Fibroblast of the aortic adventitia (primary cell): ENCODE measurements around the gene COX14. TPM values are rescaled to one million over a fixed set of nuclear protein-coding genes. Genes with fewer than 3 reads are reported as not detected.

Experiments used
- DNase-seq: peaks from one replicate; pipeline ENCODE4 v3.0.0-alpha.2; 2010; ENCODE audit warnings: low read depth
- H3K4me3 ChIP-seq: 2 replicates; pipeline ENCODE4 v1.5.1; 2011; ENCODE audit warnings: low read depth, mild to moderate bottlenecking, control low read depth, low read length, moderate library complexity
- total RNA-seq: library from RNA; depleted of rRNA; stranded (reverse); fragments of >200 nt; gene quantifications from 2 replicates; pipeline ENCODE4 v1.2.3, GENCODE V29; 2012; ENCODE audit warnings: low replicate concordance
- TF ChIP-seq, protein P1 (sequence below): IDR thresholded peaks from 2 replicates; pipeline ENCODE4 v1.5.1; 2011; ENCODE audit warnings: mild to moderate bottlenecking, low read length, control low read depth, inconsistent platforms; ENCODE audit not compliant: insufficient read depth

COX14 gene
- total RNA-seq, 1 donor: 36.4 TPM

DNA sequence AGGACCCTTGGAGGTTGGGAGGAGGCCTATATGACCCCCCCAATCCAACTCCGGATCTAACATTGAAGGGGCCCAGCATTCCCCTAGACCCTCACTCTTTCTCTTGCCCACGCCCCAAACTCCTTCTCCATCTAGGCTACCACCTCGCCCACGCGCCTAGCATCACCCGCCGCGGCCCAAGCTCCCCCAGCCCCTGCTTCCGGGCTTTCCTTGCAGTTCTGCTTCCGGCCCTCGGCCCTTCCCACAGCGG is 54.7 kb downstream of the COX14 start:
- no peak for DNase-seq
- TF ChIP-seq, protein P1, sequence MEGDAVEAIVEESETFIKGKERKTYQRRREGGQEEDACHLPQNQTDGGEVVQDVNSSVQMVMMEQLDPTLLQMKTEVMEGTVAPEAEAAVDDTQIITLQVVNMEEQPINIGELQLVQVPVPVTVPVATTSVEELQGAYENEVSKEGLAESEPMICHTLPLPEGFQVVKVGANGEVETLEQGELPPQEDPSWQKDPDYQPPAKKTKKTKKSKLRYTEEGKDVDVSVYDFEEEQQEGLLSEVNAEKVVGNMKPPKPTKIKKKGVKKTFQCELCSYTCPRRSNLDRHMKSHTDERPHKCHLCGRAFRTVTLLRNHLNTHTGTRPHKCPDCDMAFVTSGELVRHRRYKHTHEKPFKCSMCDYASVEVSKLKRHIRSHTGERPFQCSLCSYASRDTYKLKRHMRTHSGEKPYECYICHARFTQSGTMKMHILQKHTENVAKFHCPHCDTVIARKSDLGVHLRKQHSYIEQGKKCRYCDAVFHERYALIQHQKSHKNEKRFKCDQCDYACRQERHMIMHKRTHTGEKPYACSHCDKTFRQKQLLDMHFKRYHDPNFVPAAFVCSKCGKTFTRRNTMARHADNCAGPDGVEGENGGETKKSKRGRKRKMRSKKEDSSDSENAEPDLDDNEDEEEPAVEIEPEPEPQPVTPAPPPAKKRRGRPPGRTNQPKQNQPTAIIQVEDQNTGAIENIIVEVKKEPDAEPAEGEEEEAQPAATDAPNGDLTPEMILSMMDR: no peak
- peak overlapping the region; percentile 85 for H3K4me3 ChIP-seq

DNA sequence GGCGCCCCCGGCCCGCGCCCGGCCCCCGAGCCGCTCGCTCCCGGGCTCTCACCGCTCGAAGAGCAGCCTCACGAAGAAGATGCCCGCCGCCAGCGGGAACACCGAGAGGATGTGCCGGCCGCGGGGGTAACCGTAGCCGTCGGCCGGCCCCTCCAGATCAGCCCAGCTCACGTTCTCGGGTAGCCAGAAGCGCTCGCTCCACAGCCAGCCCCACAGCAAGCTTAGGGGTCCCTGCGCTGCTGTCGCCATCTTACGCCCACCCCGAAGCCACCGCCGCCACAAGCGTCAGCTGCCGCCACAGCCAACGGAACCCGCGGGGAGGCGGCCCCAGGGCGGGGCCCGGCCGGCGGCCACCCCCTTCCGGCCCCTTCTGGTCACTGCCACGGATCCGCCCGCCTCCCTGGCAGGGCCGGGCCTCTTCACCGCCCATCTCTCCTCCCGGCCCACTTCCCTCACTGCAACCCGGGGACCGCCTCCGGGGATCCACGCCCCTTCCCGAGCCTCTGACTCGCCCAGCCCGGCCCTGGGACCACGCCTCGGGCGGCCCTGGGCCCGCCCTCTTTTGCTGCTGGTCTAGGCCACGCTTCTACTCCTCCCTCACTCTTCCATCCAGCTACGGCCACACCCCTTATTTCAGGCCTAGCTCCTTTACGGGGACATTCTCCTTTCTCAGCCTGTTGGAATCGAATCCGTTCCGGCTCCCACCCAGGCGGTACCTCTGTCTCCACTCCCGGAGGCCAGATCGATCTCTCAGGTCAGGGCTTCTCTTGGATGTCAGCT is 55.2 kb downstream of the COX14 start, which contains the start of gene CERS5:
Gene CERS5, minus strand, starts transcription at position 321 of the 780 bp plus-strand sequence. Its CDS starts 72 bp downstream, at position 249.
- TF ChIP-seq, protein P1: peak; percentile 11
- H3K4me3 ChIP-seq: peak within 1 kb of the TSS; percentile 85
- peak; percentile 97 for DNase-seq

Other genes with a start within 250 kb of the COX14 start
- 12.9 and 13.8 TPM in 2 replicates for gene FAIM2, start 208.3 kb upstream of the COX14 start, total RNA-seq
- not detected in 2 replicates for gene AQP2, start 161.5 kb upstream of the COX14 start, total RNA-seq
- 0.72 and 2.4 TPM in 2 replicates for gene AQP5, start 150.4 kb upstream of the COX14 start, total RNA-seq
- 0.09 TPM in 1 of 2 replicates, not detected in the other for gene AQP6, start 139.3 kb upstream of the COX14 start, total RNA-seq
- 18.6 and 88.1 TPM in 2 replicates for gene RACGAP1, start 86.7 kb upstream of the COX14 start, total RNA-seq
- 4.9 and 5.2 TPM in 2 replicates for gene ASIC1, start 54.6 kb upstream of the COX14 start, total RNA-seq
- 33.4 and 49.0 TPM in 2 replicates for gene SMARCD1, start 26.9 kb upstream of the COX14 start, total RNA-seq
- 0.36 TPM in 1 of 2 replicates, not detected in the other for gene GPD1, start 8.2 kb upstream of the COX14 start, total RNA-seq
- 20.0 and 32.7 TPM in 2 replicates for gene CERS5, start 55.1 kb downstream of the COX14 start, total RNA-seq
- gene LIMA1, start 171.3 kb downstream of the COX14 start, total RNA-seq: 156 and 229 TPM in 2 replicates